GM23338 (cell line): Measurements from ENCODE around the gene SLC35F4. TPM values are rescaled to one million over a fixed set of nuclear protein-coding genes. Genes with fewer than 3 reads are reported as not detected.

Experiments used
- ATAC-seq: fragments of 200-7000 bp; cut with Tn5 transposase; 3 replicates; pipeline ENCODE4 v1.9.1; 2020
- DNase-seq: peaks from one replicate; pipeline ENCODE4 v3.0.0-alpha.2; 2015; ENCODE audit warnings: low spot score
- H2AFZ ChIP-seq: fragments of 200-600 bp; sonication (generic); 2 replicates; pipeline ENCODE4 v1.8.0; 2016; ENCODE audit warnings: antibody characterized with exemption, mild to moderate bottlenecking, moderate library complexity
- H3F3A ChIP-seq: fragments of 200-600 bp; sonication (generic); replicated peaks from 2 replicates; pipeline ENCODE4 v1.8.0; 2017; ENCODE audit warnings: antibody characterized with exemption, mixed run types, low read depth
- H3K27ac ChIP-seq: fragments of 200-600 bp; sonication (generic); 2 replicates; pipeline ENCODE4 v1.6.1; 2016; ENCODE audit warnings: low read depth
- H3K27me3 ChIP-seq: fragments of 200-600 bp; sonication (generic); 2 replicates; pipeline ENCODE4 v1.8.0; 2016; ENCODE audit warnings: mild to moderate bottlenecking, mixed run types, moderate library complexity; ENCODE audit not compliant: insufficient read depth
- H3K36me3 ChIP-seq: fragments of 200-600 bp; sonication (generic); 2 replicates; pipeline ENCODE4 v1.8.0; 2016; ENCODE audit warnings: mild to moderate bottlenecking; ENCODE audit not compliant: insufficient read depth
- H3K4me1 ChIP-seq: fragments of 200-600 bp; sonication (generic); 2 replicates; pipeline ENCODE4 v1.8.0; 2016; ENCODE audit warnings: mild to moderate bottlenecking, moderate library complexity; ENCODE audit not compliant: insufficient read depth
- H3K4me2 ChIP-seq: fragments of 200-600 bp; sonication (generic); 2 replicates; pipeline ENCODE4 v1.7.1; 2017; ENCODE audit warnings: mixed run types
- H3K4me3 ChIP-seq: fragments of 200-600 bp; sonication (generic); 2 replicates; pipeline ENCODE4 v1.6.1; 2016; ENCODE audit warnings: mixed run types
- H3K79me2 ChIP-seq: fragments of 200-600 bp; sonication (generic); replicated peaks from 2 replicates; pipeline ENCODE4 v1.8.0; 2017; ENCODE audit warnings: mild to moderate bottlenecking; ENCODE audit not compliant: insufficient read depth
- H3K9me2 ChIP-seq: fragments of 200-600 bp; sonication (generic); 2 replicates; pipeline ENCODE4 v1.8.0; 2017; ENCODE audit not compliant: insufficient read depth
- H4K20me1 ChIP-seq: fragments of 200-600 bp; sonication (generic); replicated peaks from 2 replicates; pipeline ENCODE4 v1.8.0; 2017; ENCODE audit warnings: mild to moderate bottlenecking; ENCODE audit not compliant: insufficient read depth
- H3K27ac Mint-ChIP-seq: 2 replicates; pipeline ENCODE4 v1.8.0; 2020; ENCODE audit warnings: inconsistent platforms, mild to moderate bottlenecking, moderate library complexity, mixed read lengths
- H3K27me3 Mint-ChIP-seq: 3 replicates; pipeline ENCODE4 v1.8.0; 2022; ENCODE audit warnings: low read depth, mild to moderate bottlenecking, moderate library complexity, mixed read lengths, inconsistent platforms; ENCODE audit not compliant: insufficient read depth, poor library complexity
- H3K36me3 Mint-ChIP-seq: 3 replicates; pipeline ENCODE4 v1.8.0; 2021; ENCODE audit warnings: low read depth, mild to moderate bottlenecking, inconsistent platforms, moderate library complexity, mixed read lengths
- H3K4me1 Mint-ChIP-seq: 3 replicates; pipeline ENCODE4 v1.8.0; 2020; ENCODE audit warnings: mild to moderate bottlenecking, inconsistent platforms, mixed read lengths
- H3K4me3 Mint-ChIP-seq: 3 replicates; pipeline ENCODE4 v1.8.0; 2021; ENCODE audit warnings: moderate library complexity, mild to moderate bottlenecking, inconsistent platforms, mixed read lengths
- H3K9me3 Mint-ChIP-seq: 3 replicates; pipeline ENCODE4 v1.8.0; 2020; ENCODE audit warnings: moderate library complexity, mild to moderate bottlenecking, inconsistent platforms, mixed read lengths
- CREB1 ChIP-seq: fragments of 250-450 bp; sonication (Bioruptor Pico); IDR thresholded peaks from 2 replicates; pipeline ENCODE4 v1.5.0; 2020; ENCODE audit warnings: low read depth, mild to moderate bottlenecking, moderate library complexity
- ETS1 ChIP-seq: IDR thresholded peaks from 2 replicates; pipeline ENCODE4 v1.6.1; 2016; ENCODE audit warnings: antibody characterized with exemption
- EZH2 ChIP-seq: fragments of 200-600 bp; sonication (generic); IDR thresholded peaks from one replicate; pipeline ENCODE4 v1.8.0; 2017; ENCODE audit warnings: antibody characterized with exemption, mild to moderate bottlenecking, low read depth; ENCODE audit not compliant: unreplicated experiment
- EZH2phosphoT487 ChIP-seq: fragments of 200-600 bp; sonication (generic); IDR thresholded peaks from one replicate; pipeline ENCODE4 v1.8.1; 2018; ENCODE audit warnings: antibody characterized with exemption; ENCODE audit not compliant: unreplicated experiment
- JUNB ChIP-seq: IDR thresholded peaks from one replicate; pipeline ENCODE4 v1.6.1; 2016; ENCODE audit warnings: antibody characterized with exemption; ENCODE audit not compliant: unreplicated experiment
- POLR2AphosphoS5 ChIP-seq: IDR thresholded peaks from 2 replicates; pipeline ENCODE4 v1.6.1; 2016; ENCODE audit warnings: antibody characterized with exemption, low read depth
- ZNF114 ChIP-seq: fragments of 250-450 bp; sonication (Bioruptor Pico); IDR thresholded peaks from 2 replicates; pipeline ENCODE4 v1.5.0; 2020; ENCODE audit warnings: mild to moderate bottlenecking, moderate library complexity
- ZNF331 ChIP-seq: fragments of 250-450 bp; sonication (Bioruptor Pico); IDR thresholded peaks from 2 replicates; pipeline ENCODE4 v1.5.0; 2020; ENCODE audit warnings: low read depth, mild to moderate bottlenecking, moderate library complexity
- polyA plus RNA-seq: library from polyadenylated mRNA; unstranded; fragments of >200 nt; fragmentation: Nextera tagmentation; extraction: Ambion mirVana; gene quantifications from 2 replicates; pipeline ENCODE4 v1.2.1, GENCODE V29; 2016
- total RNA-seq: library from RNA; depleted of rRNA; stranded (reverse); fragments of >200 nt; shearing (Covaris generic); gene quantifications from 2 replicates; pipeline ENCODE4 v1.2.3, GENCODE V29; 2014
- TF ChIP-seq, protein P1 (sequence below), 2 experiments: fragments of 200-600 bp in 1 of 2; sonication (generic) in 1 of 2; conservative IDR thresholded peaks; 2 replicates each; pipeline versions ENCODE4 v1.5.1 to v1.6.1; 2016 to 2017; ENCODE audit warnings: antibody characterized with exemption in 2 of 2, low read depth in 2 of 2, mild to moderate bottlenecking in 2 of 2, moderate library complexity in 1 of 2
- TF ChIP-seq, protein P2 (sequence below): fragments of 250-450 bp; sonication (Bioruptor Pico); IDR thresholded peaks from 2 replicates; pipeline ENCODE4 v1.5.0; 2020; ENCODE audit warnings: mild to moderate bottlenecking, moderate library complexity

Gene SLC35F4
- total and polyA plus RNA-seq, 2 experiments from 2014 or later, result 0.10 TPM; not detected in 1

DNA sequence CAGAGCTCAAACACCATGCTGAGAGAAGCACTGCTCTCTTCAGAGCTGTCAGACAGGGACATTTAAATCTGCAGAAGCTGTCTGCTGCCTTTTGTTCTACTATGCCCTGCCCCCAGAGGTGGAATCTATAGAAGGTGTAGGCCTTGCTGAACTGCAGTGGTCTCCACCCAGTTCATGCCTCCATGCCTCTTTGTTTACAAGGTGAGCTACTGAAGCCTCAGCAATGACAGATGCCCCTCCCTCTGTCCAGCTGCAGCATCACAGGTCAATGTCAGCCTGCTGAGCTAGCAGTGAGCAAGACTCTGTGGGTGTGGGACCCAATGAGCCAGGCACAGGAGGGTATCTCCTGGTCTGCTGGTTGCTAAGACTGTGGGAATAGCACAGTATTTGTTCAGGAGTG is 346.8 kb downstream of the SLC35F4 start:
- H3K9me3 Mint-ChIP-seq, result peaks cover 26% of the 10 kb centered on the region; the same call in 2 of the 3 replicates

More for the DNA sequence above, 346.8 kb downstream of the SLC35F4 start:
- no peak for ATAC-seq
- H3K27me3 ChIP-seq, result no peaks in the 10 kb centered on the region
- H3K36me3 Mint-ChIP-seq, result no peaks in the 10 kb centered on the region
- no peak overlapping the region for H3K4me3 Mint-ChIP-seq
- H3K4me1 ChIP-seq, result no peaks in the 10 kb centered on the region
- no peak overlapping the region for H3K4me3 ChIP-seq
- no peaks in the 10 kb centered on the region for H3F3A ChIP-seq
- H3K4me1 Mint-ChIP-seq, result no peaks in the 10 kb centered on the region
- H3K27ac Mint-ChIP-seq, result no peak overlapping the region
- H2AFZ ChIP-seq, result no peak overlapping the region
- TF ChIP-seq, protein P1, sequence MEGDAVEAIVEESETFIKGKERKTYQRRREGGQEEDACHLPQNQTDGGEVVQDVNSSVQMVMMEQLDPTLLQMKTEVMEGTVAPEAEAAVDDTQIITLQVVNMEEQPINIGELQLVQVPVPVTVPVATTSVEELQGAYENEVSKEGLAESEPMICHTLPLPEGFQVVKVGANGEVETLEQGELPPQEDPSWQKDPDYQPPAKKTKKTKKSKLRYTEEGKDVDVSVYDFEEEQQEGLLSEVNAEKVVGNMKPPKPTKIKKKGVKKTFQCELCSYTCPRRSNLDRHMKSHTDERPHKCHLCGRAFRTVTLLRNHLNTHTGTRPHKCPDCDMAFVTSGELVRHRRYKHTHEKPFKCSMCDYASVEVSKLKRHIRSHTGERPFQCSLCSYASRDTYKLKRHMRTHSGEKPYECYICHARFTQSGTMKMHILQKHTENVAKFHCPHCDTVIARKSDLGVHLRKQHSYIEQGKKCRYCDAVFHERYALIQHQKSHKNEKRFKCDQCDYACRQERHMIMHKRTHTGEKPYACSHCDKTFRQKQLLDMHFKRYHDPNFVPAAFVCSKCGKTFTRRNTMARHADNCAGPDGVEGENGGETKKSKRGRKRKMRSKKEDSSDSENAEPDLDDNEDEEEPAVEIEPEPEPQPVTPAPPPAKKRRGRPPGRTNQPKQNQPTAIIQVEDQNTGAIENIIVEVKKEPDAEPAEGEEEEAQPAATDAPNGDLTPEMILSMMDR (conservative IDR thresholded peaks at IDR 0.05; ENCODE audit: low read depth in 2 of 2), result no peak
- no peak for TF ChIP-seq ETS1
- TF ChIP-seq JUNB, result no peak
- no peak for TF ChIP-seq EZH2phosphoT487
- no peak for TF ChIP-seq ZNF331 (CRISPR knock-in tag)
- TF ChIP-seq CREB1 (CRISPR knock-in tag), result no peak
- TF ChIP-seq, protein P2, sequence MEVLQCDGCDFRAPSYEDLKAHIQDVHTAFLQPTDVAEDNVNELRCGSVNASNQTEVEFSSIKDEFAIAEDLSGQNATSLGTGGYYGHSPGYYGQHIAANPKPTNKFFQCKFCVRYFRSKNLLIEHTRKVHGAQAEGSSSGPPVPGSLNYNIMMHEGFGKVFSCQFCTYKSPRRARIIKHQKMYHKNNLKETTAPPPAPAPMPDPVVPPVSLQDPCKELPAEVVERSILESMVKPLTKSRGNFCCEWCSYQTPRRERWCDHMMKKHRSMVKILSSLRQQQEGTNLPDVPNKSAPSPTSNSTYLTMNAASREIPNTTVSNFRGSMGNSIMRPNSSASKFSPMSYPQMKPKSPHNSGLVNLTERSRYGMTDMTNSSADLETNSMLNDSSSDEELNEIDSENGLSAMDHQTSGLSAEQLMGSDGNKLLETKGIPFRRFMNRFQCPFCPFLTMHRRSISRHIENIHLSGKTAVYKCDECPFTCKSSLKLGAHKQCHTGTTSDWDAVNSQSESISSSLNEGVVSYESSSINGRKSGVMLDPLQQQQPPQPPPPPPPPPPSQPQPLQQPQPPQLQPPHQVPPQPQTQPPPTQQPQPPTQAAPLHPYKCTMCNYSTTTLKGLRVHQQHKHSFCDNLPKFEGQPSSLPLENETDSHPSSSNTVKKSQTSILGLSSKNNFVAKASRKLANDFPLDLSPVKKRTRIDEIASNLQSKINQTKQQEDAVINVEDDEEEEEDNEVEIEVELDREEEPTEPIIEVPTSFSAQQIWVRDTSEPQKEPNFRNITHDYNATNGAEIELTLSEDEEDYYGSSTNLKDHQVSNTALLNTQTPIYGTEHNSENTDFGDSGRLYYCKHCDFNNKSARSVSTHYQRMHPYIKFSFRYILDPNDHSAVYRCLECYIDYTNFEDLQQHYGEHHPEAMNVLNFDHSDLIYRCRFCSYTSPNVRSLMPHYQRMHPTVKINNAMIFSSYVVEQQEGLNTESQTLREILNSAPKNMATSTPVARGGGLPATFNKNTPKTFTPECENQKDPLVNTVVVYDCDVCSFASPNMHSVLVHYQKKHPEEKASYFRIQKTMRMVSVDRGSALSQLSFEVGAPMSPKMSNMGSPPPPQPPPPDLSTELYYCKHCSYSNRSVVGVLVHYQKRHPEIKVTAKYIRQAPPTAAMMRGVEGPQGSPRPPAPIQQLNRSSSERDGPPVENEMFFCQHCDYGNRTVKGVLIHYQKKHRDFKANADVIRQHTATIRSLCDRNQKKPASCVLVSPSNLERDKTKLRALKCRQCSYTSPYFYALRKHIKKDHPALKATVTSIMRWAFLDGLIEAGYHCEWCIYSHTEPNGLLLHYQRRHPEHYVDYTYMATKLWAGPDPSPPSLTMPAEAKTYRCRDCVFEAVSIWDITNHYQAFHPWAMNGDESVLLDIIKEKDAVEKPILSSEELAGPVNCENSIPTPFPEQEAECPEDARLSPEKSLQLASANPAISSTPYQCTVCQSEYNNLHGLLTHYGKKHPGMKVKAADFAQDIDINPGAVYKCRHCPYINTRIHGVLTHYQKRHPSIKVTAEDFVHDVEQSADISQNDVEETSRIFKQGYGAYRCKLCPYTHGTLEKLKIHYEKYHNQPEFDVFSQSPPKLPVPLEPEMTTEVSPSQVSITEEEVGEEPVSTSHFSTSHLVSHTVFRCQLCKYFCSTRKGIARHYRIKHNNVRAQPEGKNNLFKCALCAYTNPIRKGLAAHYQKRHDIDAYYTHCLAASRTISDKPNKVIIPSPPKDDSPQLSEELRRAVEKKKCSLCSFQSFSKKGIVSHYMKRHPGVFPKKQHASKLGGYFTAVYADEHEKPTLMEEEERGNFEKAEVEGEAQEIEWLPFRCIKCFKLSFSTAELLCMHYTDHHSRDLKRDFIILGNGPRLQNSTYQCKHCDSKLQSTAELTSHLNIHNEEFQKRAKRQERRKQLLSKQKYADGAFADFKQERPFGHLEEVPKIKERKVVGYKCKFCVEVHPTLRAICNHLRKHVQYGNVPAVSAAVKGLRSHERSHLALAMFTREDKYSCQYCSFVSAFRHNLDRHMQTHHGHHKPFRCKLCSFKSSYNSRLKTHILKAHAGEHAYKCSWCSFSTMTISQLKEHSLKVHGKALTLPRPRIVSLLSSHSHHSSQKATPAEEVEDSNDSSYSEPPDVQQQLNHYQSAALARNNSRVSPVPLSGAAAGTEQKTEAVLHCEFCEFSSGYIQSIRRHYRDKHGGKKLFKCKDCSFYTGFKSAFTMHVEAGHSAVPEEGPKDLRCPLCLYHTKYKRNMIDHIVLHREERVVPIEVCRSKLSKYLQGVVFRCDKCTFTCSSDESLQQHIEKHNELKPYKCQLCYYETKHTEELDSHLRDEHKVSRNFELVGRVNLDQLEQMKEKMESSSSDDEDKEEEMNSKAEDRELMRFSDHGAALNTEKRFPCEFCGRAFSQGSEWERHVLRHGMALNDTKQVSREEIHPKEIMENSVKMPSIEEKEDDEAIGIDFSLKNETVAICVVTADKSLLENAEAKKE, result no peak
- no peak for TF ChIP-seq ZNF114
- no peak for TF ChIP-seq POLR2AphosphoS5
- TF ChIP-seq EZH2, result no peak
- no peak for DNase-seq
- H4K20me1 ChIP-seq, result no peaks in the 10 kb centered on the region
- peaks cover 4% of the 10 kb centered on the region for H3K27me3 Mint-ChIP-seq
- H3K79me2 ChIP-seq, result no peaks in the 10 kb centered on the region
- no peaks in the 10 kb centered on the region for H3K36me3 ChIP-seq
- no peak overlapping the region for H3K27ac ChIP-seq
- no peak overlapping the region for H3K4me2 ChIP-seq
- H3K9me2 ChIP-seq, result no peaks in the 10 kb centered on the region
